Stimulated activated CD4-positive, alpha-beta T cell treated with anti-CD3 and anti-CD28 coated beads, Interleukin-4, amount 100 ng/mL, for 24 hours (primary cell): ENCODE results near the gene PRG3.
"Not testable (repeated sequence)": the region's sequence is repeated elsewhere in the genome, so short reads cannot be mapped to it uniquely, and the experiment has no call there.

Source experiments
- DNase-seq: peaks from one replicate; pipeline ENCODE4 v3.0.0-alpha.2; 2020

PRG3 gene

DNA sequence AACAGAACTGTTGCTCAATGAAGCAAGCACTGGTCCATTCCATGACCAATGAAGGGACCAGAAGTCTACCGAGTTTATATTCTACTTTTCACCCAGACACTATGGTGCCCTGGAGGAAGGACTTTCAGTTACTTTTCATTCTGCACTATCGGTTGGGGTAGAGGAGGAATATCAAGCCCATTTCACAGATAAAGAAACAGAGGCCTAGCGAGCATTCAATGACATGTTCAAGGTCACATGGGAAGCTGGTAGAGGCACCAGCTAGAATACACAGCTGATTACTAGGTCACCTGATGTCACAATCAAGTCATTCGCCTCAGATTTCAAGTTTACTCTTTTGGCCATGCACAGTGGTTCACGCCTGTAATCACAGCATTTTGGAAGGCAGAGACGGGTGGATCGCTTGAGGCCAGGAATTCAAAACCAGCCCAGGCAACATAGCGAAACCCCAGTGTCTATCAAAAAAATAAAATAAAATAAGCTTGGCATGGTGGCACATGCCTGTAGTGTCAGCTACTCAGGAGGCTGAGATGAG is 27.1 kb upstream of the PRG3 start:
- DNase-seq = no peak

DNA sequence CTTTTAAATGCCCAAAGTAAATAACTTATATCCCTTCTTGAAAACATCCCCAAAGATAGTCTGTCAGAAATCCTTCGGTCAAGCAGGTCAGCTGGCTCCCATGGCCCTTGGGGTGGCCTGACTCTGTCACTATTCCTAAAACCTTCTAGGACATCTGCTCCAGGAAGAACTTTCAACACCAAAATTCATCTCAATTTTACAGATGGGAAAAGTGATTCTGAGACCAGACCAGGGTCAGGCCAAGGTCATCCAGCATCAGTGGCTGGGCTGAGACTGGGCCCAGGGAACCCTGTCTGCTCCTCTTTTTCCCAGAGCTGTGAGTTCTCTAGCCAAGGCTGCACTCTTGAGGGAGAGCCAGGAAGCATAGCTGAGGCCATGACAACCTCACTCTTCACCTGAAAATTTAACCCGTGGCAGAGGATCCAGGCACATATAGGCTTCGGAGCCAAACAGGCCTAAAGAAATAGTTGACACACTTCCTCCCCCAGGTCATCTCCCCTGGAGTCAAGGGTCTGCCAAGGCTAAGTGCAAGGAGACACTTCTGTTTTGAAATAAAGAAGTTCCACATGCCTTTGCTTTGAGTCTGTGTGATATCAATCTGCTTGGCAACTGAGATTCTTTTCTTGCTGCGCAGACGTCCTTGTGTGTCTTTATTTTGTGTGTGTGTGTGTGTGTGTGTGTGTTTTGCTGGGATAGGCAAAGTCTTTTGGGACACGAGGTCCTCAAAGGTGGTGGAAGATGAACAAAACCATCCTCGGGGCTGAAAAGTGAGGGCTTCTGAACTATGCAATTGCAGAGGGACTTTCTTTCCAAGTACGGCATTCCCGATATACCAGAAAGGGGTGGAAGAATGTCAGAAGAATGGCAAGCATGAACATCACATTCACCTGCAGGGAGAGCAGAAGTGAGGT is 26.3 kb upstream of the PRG3 start:
- no peak for DNase-seq

DNA sequence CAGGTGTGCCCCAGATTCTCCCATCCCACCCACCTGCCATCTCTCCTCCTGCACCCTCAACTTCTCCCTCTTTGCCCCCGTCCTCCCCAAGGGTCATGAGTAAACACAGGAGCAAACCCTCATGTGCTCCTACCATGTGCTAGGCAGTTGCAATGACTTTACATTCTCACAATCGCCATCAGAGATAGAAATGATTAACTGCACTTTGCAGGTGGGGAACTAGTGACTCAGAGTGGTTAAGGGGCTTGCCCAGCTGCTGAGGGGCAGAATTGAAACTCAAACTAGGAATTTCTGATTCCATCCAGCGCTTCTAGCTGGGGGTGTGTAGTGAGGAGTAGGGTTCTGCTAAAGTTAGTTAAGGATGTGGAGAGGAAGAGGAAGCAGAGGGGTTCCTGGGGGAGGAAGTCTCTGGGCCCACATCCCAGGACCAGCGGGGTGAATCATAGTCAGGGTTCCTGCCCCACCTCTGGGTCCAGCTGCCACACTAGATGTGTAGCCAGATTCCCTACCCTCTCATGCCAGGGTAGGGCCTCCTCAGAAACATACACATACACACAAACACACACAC is 25.5 kb upstream of the PRG3 start:
- peak; percentile 64 for DNase-seq

DNA sequence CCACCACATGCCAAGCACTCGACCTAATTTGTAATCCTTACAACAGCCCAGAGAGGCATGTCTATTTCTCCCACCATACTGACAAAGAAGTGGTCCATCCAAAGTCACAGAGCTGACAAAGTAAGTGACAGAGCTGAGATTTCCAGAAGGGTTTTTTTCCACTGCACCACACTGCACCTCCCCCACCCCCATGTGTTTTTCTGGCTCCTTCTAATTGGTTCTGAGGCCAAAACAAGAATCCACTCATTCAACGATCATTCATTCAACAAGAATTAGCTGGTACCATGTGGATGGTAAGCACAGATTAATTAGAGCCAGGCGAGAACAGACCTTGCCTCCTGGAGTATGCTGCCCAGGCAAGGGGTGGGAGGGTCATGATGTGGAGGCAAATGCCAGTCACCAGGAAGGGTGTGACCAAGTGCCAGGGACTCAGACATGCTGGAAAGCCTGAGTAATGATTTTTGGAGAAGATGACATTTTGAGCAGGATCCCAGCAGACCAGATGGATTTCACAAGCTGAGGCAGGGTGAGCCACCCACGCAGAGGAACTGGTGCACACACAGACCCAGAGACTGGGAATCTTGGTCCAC is 24.4 kb upstream of the PRG3 start:
- DNase-seq = no peak

DNA sequence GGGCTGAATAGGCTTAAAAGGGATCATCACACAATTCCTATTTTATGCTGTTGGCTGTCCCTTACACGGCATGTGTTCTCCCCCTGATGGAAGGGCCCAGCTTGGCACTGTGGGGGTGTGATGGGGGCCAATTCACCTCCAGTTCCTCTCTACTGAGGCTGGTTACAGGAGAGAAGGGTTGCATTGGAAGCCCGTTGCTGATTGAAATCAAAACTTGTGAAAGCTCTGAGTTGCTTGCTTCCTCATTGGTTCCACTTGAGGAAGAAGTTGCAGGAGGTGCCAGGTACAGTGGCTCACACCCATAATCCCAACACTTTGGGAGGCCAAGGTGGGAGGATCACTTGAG is 22.8 kb upstream of the PRG3 start:
- DNase-seq = no peak

DNA sequence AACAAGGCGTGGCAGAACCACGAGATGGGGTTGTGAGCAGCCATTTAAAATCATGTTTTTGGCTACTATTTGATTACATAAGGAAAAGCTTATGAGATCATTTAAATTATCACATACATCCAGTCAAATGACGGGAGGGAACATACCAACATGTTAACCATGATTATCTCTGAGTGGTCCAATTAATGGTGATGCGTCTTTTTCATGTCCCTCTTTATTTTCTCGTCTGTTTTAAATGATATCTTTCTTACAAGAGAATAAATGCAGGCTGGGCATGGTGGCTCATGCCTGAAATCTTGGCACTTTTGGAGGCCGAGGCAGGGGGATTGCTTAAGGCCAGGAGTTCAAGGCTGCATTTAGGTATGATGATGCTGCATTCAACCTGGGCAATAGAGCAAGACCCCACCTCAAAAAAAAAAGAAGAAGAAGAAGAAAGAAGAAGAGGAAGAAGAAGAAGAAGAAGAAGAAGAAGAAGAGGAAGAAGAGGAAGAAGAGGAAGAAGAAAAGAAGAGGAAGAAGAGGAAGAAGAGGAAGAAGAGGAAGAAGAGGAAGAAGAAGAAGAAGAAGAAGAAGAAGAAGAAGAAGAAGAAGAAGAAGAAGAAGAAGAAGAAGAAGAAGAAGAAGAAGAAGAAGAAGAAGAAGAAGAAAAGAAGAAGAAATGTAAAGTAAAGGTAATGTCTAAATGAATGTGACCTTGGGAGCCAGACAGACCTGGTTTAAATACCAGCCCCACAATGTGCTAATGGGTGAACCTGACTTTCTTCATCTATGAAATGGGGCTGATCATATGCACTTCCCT is 22.3 kb upstream of the PRG3 start:
- not testable (repeated sequence) for DNase-seq

DNA sequence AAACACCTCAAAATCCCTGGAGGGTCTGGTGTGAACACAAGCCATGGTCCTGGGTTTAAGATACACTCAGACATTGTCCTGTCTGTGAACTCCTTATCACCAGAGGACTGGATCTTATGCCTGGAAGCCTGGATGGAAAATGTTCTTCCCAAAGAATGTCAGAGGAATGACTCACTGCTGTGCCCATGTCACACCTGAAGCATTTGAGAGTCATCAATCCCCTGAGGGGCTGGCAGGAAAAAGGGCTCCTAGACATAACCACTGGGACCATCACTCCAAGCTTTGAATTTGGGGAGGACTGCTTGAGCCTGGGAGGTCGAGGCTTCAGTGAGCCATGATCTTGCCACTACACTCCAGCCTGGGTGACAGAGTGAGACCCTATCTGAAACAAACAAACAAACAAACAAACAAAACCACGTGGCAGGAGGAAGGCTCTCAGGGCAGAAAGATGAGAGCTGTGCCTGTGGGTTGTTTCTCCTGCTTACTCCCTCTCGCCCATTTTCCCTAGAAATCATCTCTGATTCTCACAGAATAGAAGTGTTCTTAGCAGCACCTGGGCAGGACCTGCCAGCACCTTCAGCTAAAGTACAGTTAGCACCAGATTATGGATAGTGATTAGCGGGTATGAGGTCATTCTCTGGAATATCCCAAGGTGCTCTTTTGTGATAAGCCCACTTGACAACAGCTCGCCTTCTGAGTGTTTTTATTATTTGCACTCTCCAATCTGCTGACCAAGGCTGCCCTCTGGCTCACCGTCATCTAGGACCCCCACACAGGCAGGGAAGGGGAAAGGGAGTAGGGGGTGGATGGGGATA is 21.4 kb upstream of the PRG3 start:
- no peak for DNase-seq

DNA sequence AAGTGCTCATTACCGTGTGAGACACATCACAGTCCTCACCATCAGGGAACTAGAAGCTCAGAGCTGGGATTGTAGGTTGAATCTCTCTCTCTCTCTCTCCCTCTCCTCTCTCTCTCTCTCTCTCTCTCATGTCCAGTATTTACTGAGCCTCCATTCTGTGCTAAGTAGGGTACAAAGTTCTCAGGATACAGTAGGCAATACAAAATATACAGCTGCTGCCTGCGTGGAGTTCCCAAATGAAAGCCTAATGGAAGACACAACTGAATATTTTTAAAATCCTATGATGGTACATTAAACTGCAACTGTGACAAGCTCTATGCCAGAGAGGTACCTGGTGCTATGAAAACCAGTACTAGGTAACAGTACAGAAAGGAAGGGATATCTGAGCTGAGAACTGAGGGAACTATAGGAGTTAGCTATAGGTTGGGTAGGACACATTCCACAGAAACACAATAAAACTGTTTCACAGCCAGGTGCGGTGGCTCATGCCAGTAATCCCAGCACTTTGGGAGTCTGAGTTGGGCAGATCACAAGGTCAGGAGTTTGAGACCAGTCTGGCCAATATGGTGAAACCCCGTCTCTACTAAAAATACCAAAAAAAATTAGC is 19.1 kb upstream of the PRG3 start:
- no peak for DNase-seq

DNA sequence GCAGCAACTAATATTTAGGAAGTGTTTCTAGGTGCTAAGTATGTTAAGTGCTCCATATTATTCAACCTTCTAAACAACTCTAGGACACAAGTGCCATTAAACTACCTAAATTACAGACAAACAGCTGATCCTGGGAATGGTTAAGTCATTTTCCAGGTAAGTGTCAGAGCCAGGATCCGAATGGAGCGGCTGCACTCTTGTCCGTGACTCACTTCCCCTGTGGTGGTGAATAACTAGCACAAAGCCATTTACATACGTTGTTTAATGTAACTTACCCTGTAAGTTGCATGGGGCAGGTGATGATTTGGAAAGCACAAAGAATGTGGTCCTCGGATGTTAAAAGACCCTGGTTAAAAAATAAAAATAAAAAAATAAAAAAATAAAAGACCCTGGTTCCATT is 18.3 kb upstream of the PRG3 start:
- no peak for DNase-seq

DNA sequence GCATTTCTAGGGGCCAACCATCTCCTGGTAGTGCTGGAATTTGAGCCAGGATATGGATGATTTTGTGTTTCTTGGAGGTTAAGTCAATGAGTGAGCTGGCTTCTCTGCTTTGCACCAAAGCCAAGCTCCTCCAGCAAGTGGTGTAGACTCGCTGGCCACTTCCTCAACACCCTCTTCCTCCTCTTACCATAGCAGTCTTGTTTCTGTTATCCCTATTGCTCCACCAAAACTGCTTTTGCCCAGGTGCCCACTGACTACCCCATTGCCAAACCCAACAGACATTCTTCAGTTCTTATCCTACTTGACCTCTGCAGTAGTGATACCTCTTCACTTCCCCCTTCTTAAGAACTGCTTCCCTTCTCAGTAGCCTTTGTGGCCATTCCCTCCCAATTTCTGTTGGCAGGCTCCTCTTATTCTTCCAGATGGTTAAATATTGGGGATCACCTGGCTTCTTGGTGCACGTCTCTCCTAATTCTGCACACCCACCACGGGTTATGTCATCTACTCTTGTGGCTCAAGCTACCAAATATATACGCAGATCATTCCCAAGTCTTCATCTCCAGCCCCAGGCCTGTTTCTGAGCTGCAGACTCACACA is 16.5 kb upstream of the PRG3 start:
- no peak for DNase-seq

DNA sequence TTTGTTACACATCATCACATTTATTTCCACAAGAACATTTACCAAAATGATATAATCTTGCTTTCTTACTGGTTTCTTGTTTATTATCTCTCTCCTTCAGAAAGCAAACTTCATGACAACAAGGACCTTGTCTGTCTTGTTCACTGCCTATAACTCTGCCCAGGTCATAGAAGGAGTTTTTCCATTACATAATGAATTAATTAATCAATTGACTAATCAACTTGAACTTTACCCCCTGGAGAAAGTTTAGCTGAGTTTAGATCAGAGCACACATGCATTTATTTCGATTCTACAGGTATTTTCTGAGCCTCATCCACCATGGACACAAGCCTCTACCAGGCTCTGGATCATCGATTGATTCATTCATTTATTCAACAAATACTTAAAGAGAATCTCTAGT is 15.8 kb upstream of the PRG3 start:
- no peak for DNase-seq

DNA sequence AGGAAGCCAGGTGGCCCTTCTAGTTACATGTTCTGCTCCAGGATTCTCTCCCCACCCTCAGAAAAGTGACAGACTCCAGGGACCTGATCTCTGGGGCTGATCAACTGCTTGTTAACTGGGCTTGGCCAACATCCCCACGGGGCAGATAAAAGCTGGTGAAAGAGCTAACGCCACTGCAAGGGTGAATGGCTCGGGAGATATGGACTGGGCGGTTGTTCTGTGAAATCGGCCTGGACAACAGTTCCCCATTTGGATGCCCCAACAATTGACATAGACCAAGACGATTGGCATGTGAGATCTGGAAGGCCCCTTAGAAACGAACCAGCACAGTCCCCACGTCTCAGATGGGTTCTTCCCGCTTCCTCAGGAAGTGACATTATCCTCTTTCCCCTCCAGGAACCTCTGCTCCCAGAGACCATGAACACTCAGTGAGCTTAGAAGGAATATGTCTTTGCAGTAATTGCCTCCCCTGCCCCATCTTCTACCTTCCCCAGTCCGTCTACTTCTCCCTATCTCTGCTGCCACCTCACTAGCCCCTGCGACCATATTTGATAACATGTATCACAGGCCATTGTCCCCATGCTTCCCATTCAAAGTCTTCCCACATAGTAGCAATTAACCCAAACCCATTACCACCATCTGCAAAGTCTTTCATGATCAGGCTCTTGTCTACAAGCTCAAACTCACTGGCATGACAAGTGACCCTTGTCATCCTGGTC is 15.1 kb upstream of the PRG3 start:
- no peak for DNase-seq

DNA sequence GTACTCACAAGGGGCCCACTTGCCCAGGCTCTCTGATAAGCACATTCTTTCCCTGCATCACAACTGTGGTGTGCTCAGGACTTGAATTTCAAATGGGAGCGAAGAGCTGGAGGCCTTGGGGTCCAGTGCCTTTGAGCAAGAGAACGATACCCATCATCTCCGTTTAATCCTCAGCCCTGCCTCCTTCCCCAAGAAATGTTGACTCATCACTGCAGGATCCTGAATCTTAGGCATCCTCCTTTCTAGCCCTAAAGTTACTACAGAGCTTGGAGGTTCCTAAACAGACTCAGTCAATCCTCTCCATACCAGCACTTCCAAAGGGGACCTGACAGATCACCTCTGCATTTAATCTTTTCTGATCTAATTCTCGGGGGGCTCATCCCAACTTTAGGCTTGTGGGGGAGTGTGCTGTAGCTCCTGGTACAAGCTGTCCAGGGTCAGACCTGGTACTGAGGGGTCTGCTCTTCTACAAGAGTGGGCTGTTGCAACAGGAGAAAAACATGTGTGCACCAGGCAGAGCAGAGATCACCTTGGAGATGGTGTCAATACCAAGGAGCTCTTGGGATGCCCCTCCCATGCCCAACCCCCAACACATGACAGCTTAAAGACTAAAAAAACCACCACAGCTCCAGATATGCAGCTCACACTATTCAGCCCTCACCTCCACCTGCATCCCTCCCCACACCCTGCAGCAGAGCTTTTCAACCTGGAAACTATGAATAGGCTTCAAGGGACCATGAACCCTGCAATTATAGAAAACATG is 13.4 kb upstream of the PRG3 start:
- no peak for DNase-seq

DNA sequence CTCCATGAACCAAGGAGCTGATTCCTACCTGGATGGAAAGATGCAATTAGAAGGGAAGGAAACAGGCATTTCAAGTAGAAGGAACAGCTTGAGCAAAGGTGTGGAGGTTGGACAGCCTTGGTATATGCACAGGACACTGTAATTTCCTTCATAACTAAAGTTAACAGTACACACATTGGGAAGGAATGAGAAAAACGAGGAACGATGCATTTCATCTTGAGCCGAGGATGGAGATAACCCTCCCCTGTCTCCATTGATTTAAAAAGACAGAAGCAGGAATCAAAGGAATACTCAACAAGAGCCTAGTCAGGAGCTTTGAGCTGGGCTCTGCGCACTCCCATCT is 11.8 kb upstream of the PRG3 start:
- no peak for DNase-seq

DNA sequence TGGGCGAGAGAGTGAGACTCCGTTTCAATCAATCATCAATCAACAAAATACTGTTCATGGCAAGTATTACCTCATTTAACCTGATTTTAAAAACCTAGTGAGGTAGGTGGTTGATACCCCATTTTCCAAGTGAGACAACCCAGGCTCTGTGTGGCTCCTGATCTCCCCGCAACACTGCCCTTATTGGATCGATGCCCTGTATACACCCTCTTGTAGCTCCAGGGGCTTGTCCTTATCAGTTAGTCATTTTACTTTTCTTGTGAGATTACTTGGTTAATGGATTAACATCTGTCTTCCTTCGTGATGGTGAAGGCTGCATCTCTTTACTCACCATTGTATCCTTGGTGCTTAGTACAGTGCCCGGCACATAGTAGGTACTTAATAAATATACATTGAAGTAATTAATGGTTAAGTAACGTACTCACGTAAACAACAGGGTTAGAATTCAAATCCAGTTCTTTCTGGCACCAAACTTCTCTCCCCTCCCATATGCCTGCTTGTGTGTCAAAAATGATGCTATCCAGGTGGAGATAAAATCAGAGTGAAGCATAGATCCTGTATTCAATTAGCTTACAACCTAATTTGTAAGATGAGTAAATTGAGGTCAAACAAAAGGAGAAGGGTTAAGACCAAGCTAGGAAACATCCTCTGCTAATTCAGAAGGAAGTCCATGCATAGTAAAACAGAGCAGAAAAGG is 11.3 kb upstream of the PRG3 start:
- no peak for DNase-seq

DNA sequence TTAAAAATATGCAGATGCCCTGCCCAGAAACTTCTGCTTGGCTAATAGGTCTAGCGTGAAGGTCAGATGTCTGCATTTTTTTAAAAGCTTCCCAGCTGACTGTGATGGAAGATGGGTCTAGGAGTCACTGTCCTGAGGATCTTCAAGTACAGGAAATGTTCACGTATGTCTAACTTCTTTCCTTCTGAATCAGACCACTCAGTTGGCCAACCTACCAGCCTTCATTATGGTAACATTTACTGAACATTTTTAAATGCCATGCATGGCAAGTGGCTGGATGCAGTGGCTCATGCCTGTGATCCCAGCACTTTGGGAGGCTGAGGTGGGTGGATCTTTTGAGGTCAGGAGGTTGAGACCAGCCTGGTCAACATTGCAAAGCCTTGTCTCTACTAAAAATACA is 10.6 kb upstream of the PRG3 start:
- DNase-seq = no peak

DNA sequence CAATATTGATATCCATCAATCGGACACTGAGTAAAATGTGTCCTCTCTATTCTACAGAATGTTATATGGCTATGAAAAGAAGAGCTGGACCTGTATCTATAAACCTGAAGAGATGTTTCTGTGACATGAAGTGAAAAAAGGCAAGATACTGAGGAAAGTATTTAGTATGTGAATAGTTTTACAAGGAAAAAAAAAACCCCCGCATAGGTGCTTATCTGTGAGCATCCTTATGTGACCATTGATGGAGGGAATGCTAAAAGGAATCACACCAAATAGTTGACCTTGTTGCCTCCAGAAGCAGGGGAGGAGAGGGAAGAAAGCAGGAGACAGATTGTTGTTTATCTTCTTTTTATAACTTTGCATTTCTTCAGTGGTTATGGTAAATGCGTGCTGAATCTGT is 10.2 kb upstream of the PRG3 start:
- no peak for DNase-seq

DNA sequence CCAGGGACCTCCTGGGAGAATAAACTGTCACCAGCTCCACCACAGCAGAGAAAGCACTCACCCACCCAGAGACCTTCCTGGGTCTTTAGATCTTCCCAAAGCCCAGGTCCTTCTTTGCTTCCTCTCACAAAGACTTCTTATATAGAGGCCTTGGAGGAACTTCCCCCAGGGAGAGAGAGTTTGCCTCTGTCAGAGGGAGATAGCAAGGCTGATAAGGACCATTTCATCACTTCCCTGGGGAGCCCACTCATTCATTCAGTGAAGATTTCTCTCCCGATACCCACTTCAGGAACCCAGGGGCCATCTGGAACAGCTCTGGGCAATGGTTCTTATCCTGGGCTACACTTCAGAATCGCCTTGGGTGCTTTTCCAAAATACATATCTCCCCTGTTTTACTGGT is 9.6 kb upstream of the PRG3 start, which contains the start of gene PRG2:
PRG2 (minus strand) TSS at position 116 of the 400 bp plus-strand sequence. CDS start 706 bp downstream, outside the sequence.
- no peak for DNase-seq

DNA sequence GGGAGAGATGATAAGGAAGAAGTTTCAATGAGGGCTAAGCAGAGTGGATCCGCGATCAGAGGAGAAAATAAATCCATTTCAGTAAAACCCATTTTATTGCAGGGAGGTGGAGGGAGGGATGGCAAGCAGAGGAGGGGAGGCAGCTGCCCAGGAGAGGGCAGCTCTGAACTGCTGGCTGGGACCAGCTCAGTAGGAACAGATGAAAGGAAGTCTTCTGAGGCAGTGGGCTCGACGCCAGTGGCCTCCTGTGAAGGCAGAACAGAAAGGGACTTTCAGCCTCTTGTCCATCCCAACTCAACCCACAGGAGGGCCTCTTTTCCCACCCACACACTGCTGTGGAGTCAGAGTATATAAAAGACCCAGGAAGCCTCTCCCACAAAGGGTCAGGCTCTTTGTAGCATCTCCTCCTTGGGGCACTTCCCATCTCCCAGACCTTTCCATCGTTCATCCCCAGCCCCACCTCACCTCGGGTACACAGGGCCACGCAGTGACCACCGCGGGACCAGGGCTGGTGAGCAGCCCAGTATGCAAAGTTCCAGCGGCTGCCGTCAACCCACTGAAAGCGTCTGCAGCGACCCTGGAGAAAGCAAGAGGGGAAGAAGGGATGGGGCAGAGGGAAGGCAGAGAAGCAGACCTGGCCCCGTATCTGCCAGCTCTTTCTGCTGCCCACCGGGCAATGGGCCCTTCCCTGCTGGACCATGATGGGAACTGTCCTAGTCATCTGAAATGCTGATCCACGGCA is 6.5 kb upstream of the PRG3 start:
- DNase-seq = no peak
